GM23338 (cell line): ENCODE data around the gene TOMM70. TPM values are rescaled to one million over a fixed set of nuclear protein-coding genes. Genes with fewer than 3 reads are reported as not detected.

Experiments used
- ATAC-seq: fragments of 200-7000 bp; cut with Tn5 transposase; 3 replicates; pipeline ENCODE4 v1.9.1; 2020
- DNase-seq: peaks from one replicate; pipeline ENCODE4 v3.0.0-alpha.2; 2015; ENCODE audit warnings: low spot score
- H2AFZ ChIP-seq: fragments of 200-600 bp; sonication (generic); 2 replicates; pipeline ENCODE4 v1.8.0; 2016; ENCODE audit warnings: antibody characterized with exemption, mild to moderate bottlenecking, moderate library complexity
- H3F3A ChIP-seq: fragments of 200-600 bp; sonication (generic); replicated peaks from 2 replicates; pipeline ENCODE4 v1.8.0; 2017; ENCODE audit warnings: antibody characterized with exemption, mixed run types, low read depth
- H3K27ac ChIP-seq: fragments of 200-600 bp; sonication (generic); 2 replicates; pipeline ENCODE4 v1.6.1; 2016; ENCODE audit warnings: low read depth
- H3K27me3 ChIP-seq: fragments of 200-600 bp; sonication (generic); 2 replicates; pipeline ENCODE4 v1.8.0; 2016; ENCODE audit warnings: mild to moderate bottlenecking, mixed run types, moderate library complexity; ENCODE audit not compliant: insufficient read depth
- H3K36me3 ChIP-seq: fragments of 200-600 bp; sonication (generic); 2 replicates; pipeline ENCODE4 v1.8.0; 2016; ENCODE audit warnings: mild to moderate bottlenecking; ENCODE audit not compliant: insufficient read depth
- H3K4me1 ChIP-seq: fragments of 200-600 bp; sonication (generic); 2 replicates; pipeline ENCODE4 v1.8.0; 2016; ENCODE audit warnings: mild to moderate bottlenecking, moderate library complexity; ENCODE audit not compliant: insufficient read depth
- H3K4me2 ChIP-seq: fragments of 200-600 bp; sonication (generic); 2 replicates; pipeline ENCODE4 v1.7.1; 2017; ENCODE audit warnings: mixed run types
- H3K4me3 ChIP-seq: fragments of 200-600 bp; sonication (generic); 2 replicates; pipeline ENCODE4 v1.6.1; 2016; ENCODE audit warnings: mixed run types
- H3K79me2 ChIP-seq: fragments of 200-600 bp; sonication (generic); replicated peaks from 2 replicates; pipeline ENCODE4 v1.8.0; 2017; ENCODE audit warnings: mild to moderate bottlenecking; ENCODE audit not compliant: insufficient read depth
- H3K9me2 ChIP-seq: fragments of 200-600 bp; sonication (generic); 2 replicates; pipeline ENCODE4 v1.8.0; 2017; ENCODE audit not compliant: insufficient read depth
- H4K20me1 ChIP-seq: fragments of 200-600 bp; sonication (generic); replicated peaks from 2 replicates; pipeline ENCODE4 v1.8.0; 2017; ENCODE audit warnings: mild to moderate bottlenecking; ENCODE audit not compliant: insufficient read depth
- H3K27ac Mint-ChIP-seq: 2 replicates; pipeline ENCODE4 v1.8.0; 2020; ENCODE audit warnings: inconsistent platforms, mild to moderate bottlenecking, moderate library complexity, mixed read lengths
- H3K27me3 Mint-ChIP-seq: 3 replicates; pipeline ENCODE4 v1.8.0; 2022; ENCODE audit warnings: low read depth, mild to moderate bottlenecking, moderate library complexity, mixed read lengths, inconsistent platforms; ENCODE audit not compliant: insufficient read depth, poor library complexity
- H3K36me3 Mint-ChIP-seq: 3 replicates; pipeline ENCODE4 v1.8.0; 2021; ENCODE audit warnings: low read depth, mild to moderate bottlenecking, inconsistent platforms, moderate library complexity, mixed read lengths
- H3K4me1 Mint-ChIP-seq: 3 replicates; pipeline ENCODE4 v1.8.0; 2020; ENCODE audit warnings: mild to moderate bottlenecking, inconsistent platforms, mixed read lengths
- H3K4me3 Mint-ChIP-seq: 3 replicates; pipeline ENCODE4 v1.8.0; 2021; ENCODE audit warnings: moderate library complexity, mild to moderate bottlenecking, inconsistent platforms, mixed read lengths
- H3K9me3 Mint-ChIP-seq: 3 replicates; pipeline ENCODE4 v1.8.0; 2020; ENCODE audit warnings: moderate library complexity, mild to moderate bottlenecking, inconsistent platforms, mixed read lengths
- CTCF ChIP-seq, 2 experiments: fragments of 200-600 bp in 1 of 2; sonication (generic) in 1 of 2; conservative IDR thresholded peaks; 2 replicates each; pipeline versions ENCODE4 v1.5.1 to v1.6.1; 2016 to 2017; ENCODE audit warnings: antibody characterized with exemption in 2 of 2, low read depth in 2 of 2, mild to moderate bottlenecking in 2 of 2, moderate library complexity in 1 of 2
- EZH2phosphoT487 ChIP-seq: fragments of 200-600 bp; sonication (generic); IDR thresholded peaks from one replicate; pipeline ENCODE4 v1.8.1; 2018; ENCODE audit warnings: antibody characterized with exemption; ENCODE audit not compliant: unreplicated experiment
- NANOG ChIP-seq: IDR thresholded peaks from 2 replicates; pipeline ENCODE4 v1.6.1; 2016; ENCODE audit warnings: antibody characterized with exemption, borderline replicate concordance
- POLR2AphosphoS5 ChIP-seq: IDR thresholded peaks from 2 replicates; pipeline ENCODE4 v1.6.1; 2016; ENCODE audit warnings: antibody characterized with exemption, low read depth
- ZNF114 ChIP-seq: fragments of 250-450 bp; sonication (Bioruptor Pico); IDR thresholded peaks from 2 replicates; pipeline ENCODE4 v1.5.0; 2020; ENCODE audit warnings: mild to moderate bottlenecking, moderate library complexity
- polyA plus RNA-seq: library from polyadenylated mRNA; unstranded; fragments of >200 nt; fragmentation: Nextera tagmentation; extraction: Ambion mirVana; gene quantifications from 2 replicates; pipeline ENCODE4 v1.2.1, GENCODE V29; 2016
- total RNA-seq: library from RNA; depleted of rRNA; stranded (reverse); fragments of >200 nt; shearing (Covaris generic); gene quantifications from 2 replicates; pipeline ENCODE4 v1.2.3, GENCODE V29; 2014
- TF ChIP-seq, protein P1 (sequence below): IDR thresholded peaks from one replicate; pipeline ENCODE4 v1.6.1; 2018; ENCODE audit warnings: antibody characterized with exemption; ENCODE audit not compliant: unreplicated experiment

The TOMM70 gene
- total and polyA plus RNA-seq, 2 experiments from 2014 or later = 29.5 to 66.8 TPM

DNA sequence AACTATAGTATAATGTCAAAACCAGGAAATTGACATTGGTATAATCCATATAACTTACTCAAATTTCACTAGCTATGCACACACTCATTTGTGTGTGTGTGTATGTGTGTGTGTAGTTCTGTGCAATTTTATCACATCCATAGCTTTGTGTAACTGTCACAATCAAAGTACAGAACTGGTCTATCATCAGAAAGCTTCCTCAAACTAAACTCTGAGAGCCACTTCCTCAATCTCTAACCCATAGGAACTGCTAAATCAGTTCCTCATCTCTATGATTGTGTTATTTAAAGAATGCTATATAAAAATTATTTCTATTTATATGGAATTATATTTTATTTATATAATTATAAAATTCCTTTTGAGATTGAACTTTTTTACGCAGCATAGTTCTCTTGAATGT lies 18.5 kb upstream of the TOMM70 start (continued):
- TF ChIP-seq CTCF (conservative IDR thresholded peaks at IDR 0.05; ENCODE audit: low read depth in 2 of 2) (no peak), POLR2AphosphoS5 (no peak)
- TF ChIP-seq, protein P1, sequence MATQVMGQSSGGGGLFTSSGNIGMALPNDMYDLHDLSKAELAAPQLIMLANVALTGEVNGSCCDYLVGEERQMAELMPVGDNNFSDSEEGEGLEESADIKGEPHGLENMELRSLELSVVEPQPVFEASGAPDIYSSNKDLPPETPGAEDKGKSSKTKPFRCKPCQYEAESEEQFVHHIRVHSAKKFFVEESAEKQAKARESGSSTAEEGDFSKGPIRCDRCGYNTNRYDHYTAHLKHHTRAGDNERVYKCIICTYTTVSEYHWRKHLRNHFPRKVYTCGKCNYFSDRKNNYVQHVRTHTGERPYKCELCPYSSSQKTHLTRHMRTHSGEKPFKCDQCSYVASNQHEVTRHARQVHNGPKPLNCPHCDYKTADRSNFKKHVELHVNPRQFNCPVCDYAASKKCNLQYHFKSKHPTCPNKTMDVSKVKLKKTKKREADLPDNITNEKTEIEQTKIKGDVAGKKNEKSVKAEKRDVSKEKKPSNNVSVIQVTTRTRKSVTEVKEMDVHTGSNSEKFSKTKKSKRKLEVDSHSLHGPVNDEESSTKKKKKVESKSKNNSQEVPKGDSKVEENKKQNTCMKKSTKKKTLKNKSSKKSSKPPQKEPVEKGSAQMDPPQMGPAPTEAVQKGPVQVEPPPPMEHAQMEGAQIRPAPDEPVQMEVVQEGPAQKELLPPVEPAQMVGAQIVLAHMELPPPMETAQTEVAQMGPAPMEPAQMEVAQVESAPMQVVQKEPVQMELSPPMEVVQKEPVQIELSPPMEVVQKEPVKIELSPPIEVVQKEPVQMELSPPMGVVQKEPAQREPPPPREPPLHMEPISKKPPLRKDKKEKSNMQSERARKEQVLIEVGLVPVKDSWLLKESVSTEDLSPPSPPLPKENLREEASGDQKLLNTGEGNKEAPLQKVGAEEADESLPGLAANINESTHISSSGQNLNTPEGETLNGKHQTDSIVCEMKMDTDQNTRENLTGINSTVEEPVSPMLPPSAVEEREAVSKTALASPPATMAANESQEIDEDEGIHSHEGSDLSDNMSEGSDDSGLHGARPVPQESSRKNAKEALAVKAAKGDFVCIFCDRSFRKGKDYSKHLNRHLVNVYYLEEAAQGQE = no peak

DNA sequence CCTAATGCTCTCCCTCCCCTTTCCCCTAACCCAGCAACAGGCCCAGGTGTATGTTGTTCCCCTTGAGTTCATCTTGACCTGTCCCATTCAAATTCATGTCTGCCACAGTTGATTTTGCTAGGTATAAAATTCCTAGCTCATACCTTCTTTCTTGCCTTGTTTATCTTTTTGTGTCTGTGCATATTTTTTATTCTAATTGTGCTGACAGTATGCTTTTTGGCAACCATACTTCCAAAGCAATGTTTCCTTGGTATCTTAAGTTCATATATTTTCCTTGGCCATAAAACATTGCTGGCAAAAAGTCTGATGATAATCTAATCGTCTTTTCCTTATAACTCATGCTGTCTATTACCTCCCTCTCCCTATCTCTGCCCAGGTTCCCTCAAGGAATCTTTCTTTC lies 16.0 kb upstream of the TOMM70 start:
- ATAC-seq (no peak), DNase-seq (no peak)
- no peak overlapping the region for H3K27ac ChIP-seq
- Mint-ChIP-seq H3K36me3 (peaks cover 14% of the 10 kb centered on the region), H3K27ac (no peak overlapping the region), H3K9me3 (no peaks in the 10 kb centered on the region), H3K27me3 (peaks cover 3% of the 10 kb centered on the region), H3K4me1 (peaks cover 50% of the 10 kb centered on the region), H3K4me3 (no peak overlapping the region)
- H3K4me1 ChIP-seq = peaks cover 38% of the 10 kb centered on the region
- H3F3A ChIP-seq = 0 out of 2 replicates have a peak, but pooled peaks cover 4% of the 10 kb centered on the region
- H3K79me2 ChIP-seq = 0 out of 2 replicates have a peak, but pooled peaks cover under 1% of the 10 kb centered on the region
- H3K4me2 ChIP-seq = no peak overlapping the region
- H3K27me3 ChIP-seq = no peaks in the 10 kb centered on the region
- H2AFZ ChIP-seq = no peak overlapping the region
- peaks cover 3% of the 10 kb centered on the region; the same call in 1 of the 2 replicates for H3K9me2 ChIP-seq
- TF ChIP-seq CTCF (conservative IDR thresholded peaks at IDR 0.05; ENCODE audit: low read depth in 2 of 2) = no peak
- no peak for TF ChIP-seq EZH2phosphoT487
- no peak for TF ChIP-seq ZNF114 (CRISPR knock-in tag)
- TF ChIP-seq NANOG = no peak
- H3K36me3 ChIP-seq = no peaks in the 10 kb centered on the region
- no peak overlapping the region for H3K4me3 ChIP-seq
- H4K20me1 ChIP-seq = no peaks in the 10 kb centered on the region
